Middle frontal gyrus (tissue), 1 donor: ENCODE results near the gene FIGLA.
"Not testable (repeated sequence)": the region's sequence is repeated elsewhere in the genome, so short reads cannot be mapped to it uniquely, and the experiment has no call there.

Experiments used
- DNase-seq: peaks from one replicate; pipeline ENCODE4 v3.0.0-alpha.2; 2015; ENCODE audit warnings: low spot score; ENCODE audit errors: extremely low spot score

The FIGLA gene

DNA sequence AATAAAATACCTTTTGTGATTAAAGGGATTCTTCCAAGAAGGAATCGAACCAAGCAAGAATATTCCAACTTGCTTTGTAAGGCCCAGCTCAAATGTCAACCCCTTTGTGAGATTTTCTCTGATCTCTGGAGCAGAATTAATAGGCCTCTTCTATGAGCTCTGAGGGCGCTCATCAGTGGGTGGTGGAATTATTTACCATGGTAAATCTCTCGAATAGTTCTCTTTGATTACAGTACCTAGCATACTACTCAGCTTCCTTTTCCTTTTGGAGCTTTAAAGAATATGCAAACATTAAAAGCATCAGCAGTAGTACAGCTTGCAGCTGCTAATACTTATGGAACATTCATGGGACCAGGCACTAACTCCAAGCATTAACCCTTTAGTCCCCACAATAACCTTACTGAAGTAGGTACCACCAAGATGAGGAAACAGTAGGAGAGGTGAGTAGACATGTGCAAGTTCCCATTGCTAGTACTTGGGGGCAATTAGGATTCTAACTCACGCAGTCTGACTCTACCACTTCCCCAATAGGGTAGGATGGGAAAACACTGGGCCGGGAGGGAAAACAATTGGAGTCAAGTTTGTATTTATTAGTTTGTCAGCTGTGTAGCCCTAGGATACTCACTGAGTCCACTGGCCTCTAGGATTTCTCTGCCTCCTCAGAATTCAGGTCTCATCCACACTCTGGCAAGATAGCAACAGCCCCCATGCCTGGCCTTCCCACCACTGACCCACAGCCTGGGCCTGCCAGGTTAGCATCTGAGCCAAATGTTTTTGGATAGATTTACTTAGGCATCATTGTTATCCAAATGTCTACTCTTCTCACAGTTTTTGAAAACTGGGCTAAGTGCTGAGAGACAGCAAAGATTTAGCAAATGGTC lies 44.1 kb downstream of the FIGLA start:
- no peak for DNase-seq

- DNase-seq = no peak
These were observed 45.1 kb downstream of the FIGLA start for GRCh38 chr2:70745276-70745825.

DNA sequence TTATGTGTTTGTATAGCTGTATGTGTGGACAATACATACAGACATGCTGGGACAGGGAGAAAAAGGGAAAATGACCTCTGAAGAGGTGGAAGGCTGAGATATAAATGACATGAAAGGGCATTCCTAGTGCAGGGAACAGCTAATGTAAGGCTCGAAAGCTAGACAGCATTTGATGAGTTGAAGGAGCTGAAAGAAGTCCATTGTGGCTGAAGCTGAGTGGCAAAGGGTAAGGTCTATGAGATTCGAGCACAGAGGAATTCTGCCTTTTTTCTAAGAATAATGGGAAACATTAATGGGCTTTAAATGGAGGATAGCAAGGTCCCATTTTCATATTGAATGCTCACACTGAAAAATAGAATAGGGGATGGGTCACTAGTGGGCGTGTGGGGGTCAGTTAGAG lies 46.0 kb downstream of the FIGLA start:
- DNase-seq = no peak

GRCh38 chr2:70743677-70744076 lies 46.8 kb downstream of the FIGLA start:
- no peak for DNase-seq

- DNase-seq = no peak
These were observed 47.4 kb downstream of the FIGLA start for GRCh38 chr2:70743068-70743467.

DNA sequence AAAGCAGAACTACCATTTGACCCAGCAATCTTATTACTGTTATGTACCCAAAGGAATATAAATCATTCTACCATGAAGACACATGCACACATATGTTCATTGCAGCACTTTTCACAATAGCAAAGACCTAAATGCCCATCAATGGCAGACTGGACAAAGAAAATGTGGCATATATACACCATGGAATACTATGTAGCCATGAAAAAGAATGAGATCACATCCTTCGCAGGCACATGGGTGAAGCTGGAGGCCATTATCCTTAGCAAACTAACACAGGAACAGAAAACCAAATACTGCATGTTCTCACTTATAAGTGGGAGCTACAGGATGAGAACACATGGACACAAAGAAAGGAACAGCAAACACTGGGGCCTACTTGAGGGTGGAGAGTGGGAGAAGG lies 51.0 kb downstream of the FIGLA start:
- not testable (repeated sequence) for DNase-seq

DNA sequence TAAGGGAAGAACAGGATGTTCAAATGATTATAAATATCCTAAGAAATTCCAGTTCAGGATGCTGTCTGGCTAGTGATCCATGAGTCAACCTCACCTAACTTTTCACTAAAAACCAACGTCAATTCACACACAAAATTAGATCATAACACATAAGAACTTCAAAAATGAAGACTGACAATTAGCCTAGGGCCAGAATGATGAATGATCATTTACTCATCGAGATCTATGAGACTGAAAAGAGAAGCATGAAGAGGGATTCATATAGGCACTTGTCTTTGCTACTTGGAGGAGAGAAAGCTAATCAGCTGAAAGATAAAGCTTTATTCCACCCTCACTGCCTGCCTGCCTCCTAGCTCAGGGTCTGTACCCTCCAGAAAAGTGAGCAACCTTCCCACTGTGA lies 52.3 kb downstream of the FIGLA start:
- no peak for DNase-seq

- no peak for DNase-seq
These were observed 55.4 kb downstream of the FIGLA start for GRCh38 chr2:70735071-70735470.

DNA sequence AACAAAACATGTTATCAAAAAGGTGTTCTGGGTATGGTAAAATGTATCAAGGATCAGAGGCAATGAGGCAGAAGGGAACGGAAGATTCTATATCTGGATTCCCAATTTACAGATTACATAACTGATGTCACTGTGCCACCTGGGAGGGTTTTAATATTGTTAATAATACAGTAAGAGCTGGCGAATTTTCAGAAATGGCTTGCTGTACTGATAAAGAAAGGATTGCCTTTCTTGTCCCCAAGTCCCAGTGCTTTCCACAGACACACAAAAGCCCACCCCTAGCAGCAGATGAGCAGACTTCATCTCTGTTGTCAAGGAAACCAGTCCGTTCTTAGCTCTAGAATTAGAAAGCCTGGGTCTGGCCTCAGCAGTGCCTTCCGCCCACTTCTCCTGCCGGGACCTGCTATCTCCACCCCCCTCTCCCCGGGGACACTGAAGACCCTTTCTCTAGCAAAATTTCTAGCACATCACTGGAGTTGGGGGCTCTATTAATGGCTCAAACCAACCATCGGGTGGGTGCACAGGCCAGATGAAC lies 56.7 kb downstream of the FIGLA start:
- DNase-seq = no peak

DNA sequence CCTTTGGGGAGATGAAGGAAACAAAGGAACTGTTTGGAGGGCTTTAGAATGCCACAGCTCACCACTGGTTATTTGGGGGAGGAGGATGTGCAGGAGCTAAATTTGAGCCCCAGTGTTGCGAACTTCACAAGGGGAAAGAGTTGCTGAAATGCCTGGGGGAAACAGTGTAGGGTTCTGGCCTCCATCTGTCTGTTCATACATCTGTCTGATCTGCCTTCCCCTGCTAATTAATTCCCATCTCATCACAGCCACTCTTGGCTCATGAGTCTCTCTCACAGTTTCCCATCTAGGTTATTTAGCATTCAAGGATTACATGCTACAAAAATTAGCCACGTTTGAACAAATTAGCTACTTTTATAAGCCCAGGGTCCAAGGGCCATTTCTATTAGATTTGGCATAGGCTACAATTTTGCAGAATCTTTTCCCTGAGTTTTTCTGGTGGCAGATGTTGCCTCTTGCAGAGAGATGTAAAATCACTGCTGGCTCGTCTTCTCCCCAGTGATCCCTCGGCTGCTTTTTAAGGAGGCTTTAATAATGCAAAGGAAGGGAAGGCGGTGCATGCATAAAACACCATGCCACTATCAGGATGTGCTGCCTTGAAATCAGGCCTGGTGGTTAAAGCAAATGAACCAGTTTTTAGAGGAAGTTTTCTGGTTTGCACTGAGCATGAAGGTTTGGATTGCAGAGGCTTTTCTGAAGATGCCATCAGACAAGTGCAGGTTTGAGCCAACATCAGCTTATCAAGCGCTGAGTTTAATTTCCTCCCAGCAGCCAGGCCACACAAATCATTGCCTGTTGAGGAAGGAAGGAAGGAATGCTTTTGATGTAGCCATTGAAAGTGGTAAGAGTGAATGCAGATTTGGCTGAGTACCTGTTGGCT lies 57.4 kb downstream of the FIGLA start:
- DNase-seq = no peak

GRCh38 chr2:70730730-70731129 lies 59.7 kb downstream of the FIGLA start:
- DNase-seq = no peak

DNA sequence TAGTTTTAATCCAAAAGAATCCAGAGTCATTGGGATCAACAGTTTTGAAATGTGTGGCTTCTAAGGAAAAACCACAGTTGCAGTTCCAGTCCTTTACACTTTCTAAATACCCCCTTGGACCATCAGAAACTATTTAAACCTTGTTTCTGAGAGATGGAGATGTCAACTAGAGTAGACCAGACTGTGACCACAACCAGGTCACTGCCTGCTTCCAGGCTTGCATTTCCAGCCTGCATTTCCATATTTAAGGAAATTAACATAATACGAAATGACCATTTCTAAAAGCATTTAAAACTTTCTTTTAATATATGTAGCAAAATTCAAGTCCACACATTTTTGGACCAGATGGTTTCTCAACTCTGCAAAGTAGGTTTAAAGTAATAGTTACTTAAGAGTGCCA lies 60.8 kb downstream of the FIGLA start:
- DNase-seq = no peak

- DNase-seq = no peak
These were observed 62.3 kb downstream of the FIGLA start for GRCh38 chr2:70728128-70728527.
